Esophagus mucosa (tissue), 1 donor: ENCODE results near the gene TSHZ1. TPM values are rescaled to one million over a fixed set of nuclear protein-coding genes. Genes with fewer than 3 reads are reported as not detected.
"Not testable (repeated sequence)": the region's sequence is repeated elsewhere in the genome, so short reads cannot be mapped to it uniquely, and the experiment has no call there.

Experiments used
- ATAC-seq: fragments of 200-7000 bp; cut with Tn5 transposase; one replicate; pipeline ENCODE4 v1.9.1; 2020
- total RNA-seq: library from RNA; stranded (reverse); gene quantifications from one replicate; pipeline ENCODE4 v1.2.4, GENCODE V29; 2023
- donor health status: DM: yes; HTN: yes; CAD: no.

Gene TSHZ1
- total RNA-seq, 1 donor from 2014 or later: 9.2 TPM

- peak; percentile 43 for ATAC-seq
Measured at GRCh38 chr18:75183973-75184493, 26.6 kb upstream of the TSHZ1 start.

- ATAC-seq: no peak
Measured at GRCh38 chr18:75185460-75185859, 25.1 kb upstream of the TSHZ1 start.

GRCh38 chr18:75187702-75188101 is 22.9 kb upstream of the TSHZ1 start:
- not testable (repeated sequence) for ATAC-seq

GRCh38 chr18:75189696-75190095 is 20.9 kb upstream of the TSHZ1 start:
- no peak for ATAC-seq

GRCh38 chr18:75192899-75193298 is 17.7 kb upstream of the TSHZ1 start:
- ATAC-seq: no peak

GRCh38 chr18:75198036-75198435 is 12.6 kb upstream of the TSHZ1 start:
- ATAC-seq: no peak

GRCh38 chr18:75199327-75199726 is 11.3 kb upstream of the TSHZ1 start:
- ATAC-seq: no peak

GRCh38 chr18:75200071-75200470 is 10.5 kb upstream of the TSHZ1 start:
- ATAC-seq: no peak

GRCh38 chr18:75200605-75201280 is 9.9 kb upstream of the TSHZ1 start:
- ATAC-seq: no peak

- no peak for ATAC-seq
Measured at GRCh38 chr18:75201282-75202270, 9.0 kb upstream of the TSHZ1 start.

- no peak for ATAC-seq
Measured at GRCh38 chr18:75202696-75203365, 7.8 kb upstream of the TSHZ1 start.

GRCh38 chr18:75203416-75204268 is 7.0 kb upstream of the TSHZ1 start:
- no peak for ATAC-seq

- no peak for ATAC-seq
Measured at GRCh38 chr18:75204269-75204731, 6.3 kb upstream of the TSHZ1 start.

- ATAC-seq: no peak
Measured at GRCh38 chr18:75204732-75205513, 5.7 kb upstream of the TSHZ1 start.

GRCh38 chr18:75205514-75206132 is 5.0 kb upstream of the TSHZ1 start:
- no peak for ATAC-seq

- ATAC-seq: no peak
Measured at GRCh38 chr18:75206452-75207309, 3.9 kb upstream of the TSHZ1 start.

GRCh38 chr18:75207310-75208154 is 3.1 kb upstream of the TSHZ1 start:
- ATAC-seq: no peak

- ATAC-seq: peak; percentile 40
Measured at GRCh38 chr18:75208155-75208835, 2.3 kb upstream of the TSHZ1 start.
